ENCODE measurements around the gene GPHN. TPM values are rescaled to one million over a fixed set of nuclear protein-coding genes. Genes with fewer than 3 reads are reported as not detected.

GPHN gene
- polyA plus RNA-seq, 1 of the 3 experiments (the other 2 are of a cell fraction), result 6.9 TPM

DNA sequence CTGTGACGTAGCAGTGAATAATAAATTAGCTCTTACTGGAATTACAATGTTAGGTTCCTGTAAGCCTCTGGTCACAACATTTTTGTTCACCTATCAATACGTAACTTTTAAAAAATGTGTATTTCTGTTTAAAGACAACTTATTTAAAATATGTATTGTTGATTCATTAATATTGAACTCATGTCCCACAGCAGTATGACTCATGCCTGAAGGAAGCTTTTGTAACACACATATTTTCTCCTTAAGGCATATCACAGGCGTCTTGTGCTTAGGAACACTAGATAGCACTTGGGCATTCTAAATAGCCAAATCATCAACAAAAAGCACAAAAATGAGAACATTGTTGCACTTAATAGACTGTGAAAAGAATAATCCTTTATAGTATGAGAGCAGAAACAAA, 92.5 kb downstream of the GPHN start:
- Histone ChIP-seq H2AFZ (ENCODE audit: low read depth) (no peak overlapping the region), H3K4me3 (ENCODE audit: low read depth in 2 of 2, low read length in 1 of 2) (no peak overlapping the region), H3K27ac (ENCODE audit: low read depth in 2 of 2, low read length in 1 of 2) (no peak overlapping the region), H3K9me3 (no peaks in the 10 kb centered on the region), H4K20me1 (ENCODE audit: insufficient read depth) (no peaks in the 10 kb centered on the region), H3K36me3 (replicated peaks in 1 of 2; ENCODE audit: control insufficient read depth in 1 of 2, insufficient read depth in 2 of 2, low read length in 1 of 2) (no peaks in the 10 kb centered on the region), H3K4me1 (ENCODE audit: control insufficient read depth in 1 of 2, insufficient read depth in 2 of 2, low read depth in 1 of 2, low read length in 1 of 2) (no peaks in the 10 kb centered on the region; a peak in 1 of 4 replicates), H3K9me2 (no peaks in the 10 kb centered on the region), H3F3A (replicated peaks; ENCODE audit: insufficient read depth) (no peaks in the 10 kb centered on the region), H3K27me3 (ENCODE audit: insufficient read depth) (no peaks in the 10 kb centered on the region), H3K9ac (no peak overlapping the region), H3K79me2 (ENCODE audit: insufficient read depth) (no peaks in the 10 kb centered on the region), H3K4me2 (no peak overlapping the region)
- no peak for DNase-seq
- TF ChIP-seq TEAD4 (IDR thresholded peaks at IDR 0.05; ENCODE audit: borderline replicate concordance, insufficient read depth) (no peak), FOSL2 (IDR thresholded peaks at IDR 0.05; ENCODE audit: borderline replicate concordance, low read depth) (peak; percentile 19; the same call in 1 of the 2 replicates), EZH2phosphoT487 (IDR thresholded peaks at IDR 0.05; ENCODE audit: borderline replicate concordance, low read depth) (no peak)
- ChIA-PET POLR2A (no interaction called here), CTCF (interaction anchor here (0.6 to 1.1 kb wide), 3 partner anchors 9 to 47 kb away, joined by 3 to 4 read pairs (median 3); no protein-coding TSS in a partner anchor)
- 81% methylated on average over 3 of the region's 3 CpGs for WGBS (ENCODE audit: low lambda C conversion rate)

DNA sequence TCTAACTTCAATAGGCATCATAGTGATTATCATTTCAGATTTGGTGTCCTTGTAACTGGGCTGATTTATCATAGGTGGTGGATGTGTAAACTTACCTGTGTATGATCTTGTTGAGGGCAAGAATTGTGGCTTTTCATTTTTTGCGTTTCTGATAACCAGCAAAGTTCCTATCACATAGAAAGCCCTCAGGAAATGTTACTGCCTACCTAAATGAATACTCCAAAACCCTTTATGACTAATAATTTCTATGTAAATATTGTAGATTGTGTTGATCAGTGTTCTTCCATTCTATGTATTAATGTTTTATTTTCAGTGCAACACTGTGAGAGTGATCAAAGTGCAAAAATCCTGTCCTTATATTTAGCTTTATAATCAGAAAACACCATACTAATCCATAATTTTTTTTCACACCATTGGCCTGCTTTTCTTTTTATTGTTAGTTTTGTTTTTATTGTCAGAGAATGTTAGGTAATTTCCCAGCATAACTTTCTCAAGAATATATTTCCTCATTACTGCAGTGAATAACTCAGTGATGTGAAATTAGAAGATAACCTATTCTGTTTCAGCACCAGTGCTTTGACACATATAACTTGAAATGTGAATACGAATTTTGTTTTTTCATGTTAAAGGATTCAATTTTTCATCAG, 94.1 kb downstream of the GPHN start:
- Histone ChIP-seq H3K79me2 (ENCODE audit: insufficient read depth) (no peaks in the 10 kb centered on the region), H3K9ac (no peak overlapping the region), H3K4me2 (no peak overlapping the region), H3F3A (replicated peaks; ENCODE audit: insufficient read depth) (no peaks in the 10 kb centered on the region), H3K9me2 (no peaks in the 10 kb centered on the region), H2AFZ (ENCODE audit: low read depth) (no peak overlapping the region), H4K20me1 (ENCODE audit: insufficient read depth) (no peaks in the 10 kb centered on the region), H3K9me3 (no peaks in the 10 kb centered on the region), H3K36me3 (replicated peaks in 1 of 2; ENCODE audit: control insufficient read depth in 1 of 2, insufficient read depth in 2 of 2, low read length in 1 of 2) (no peaks in the 10 kb centered on the region), H3K27me3 (ENCODE audit: insufficient read depth) (no peaks in the 10 kb centered on the region), H3K4me3 (ENCODE audit: low read depth in 2 of 2, low read length in 1 of 2) (no peak overlapping the region), H3K4me1 (ENCODE audit: control insufficient read depth in 1 of 2, insufficient read depth in 2 of 2, low read depth in 1 of 2, low read length in 1 of 2) (no peaks in the 10 kb centered on the region; a peak in 1 of 4 replicates), H3K27ac (ENCODE audit: low read depth in 2 of 2, low read length in 1 of 2) (no peak overlapping the region)
- TF ChIP-seq SIN3A (IDR thresholded peaks at IDR 0.05; ENCODE audit: borderline replicate concordance, low read depth, low read length) (no peak), YY1 (IDR thresholded peaks at IDR 0.05; ENCODE audit: low read depth) (no peak), SMC3 (IDR thresholded peaks at IDR 0.05; ENCODE audit: low read depth, low read length) (no peak), EZH2phosphoT487 (IDR thresholded peaks at IDR 0.05; ENCODE audit: borderline replicate concordance, low read depth) (no peak), NRF1 (IDR thresholded peaks at IDR 0.05; ENCODE audit: low read depth, low read length) (no peak), RFX5 (IDR thresholded peaks at IDR 0.05; ENCODE audit: low read length) (no peak), TEAD4 (IDR thresholded peaks at IDR 0.05; ENCODE audit: borderline replicate concordance, insufficient read depth) (no peak), TAF1 (IDR thresholded peaks at IDR 0.05; ENCODE audit: borderline replicate concordance, low read depth, low read length) (no peak), NFIC (IDR thresholded peaks at IDR 0.05; ENCODE audit: borderline replicate concordance) (no peak), EP300 (IDR thresholded peaks at IDR 0.05; ENCODE audit: borderline replicate concordance in 1 of 2, low read depth in 1 of 2, low read length in 1 of 2) (no peak), JUND (IDR thresholded peaks at IDR 0.05) (no peak), CHD2 (IDR thresholded peaks at IDR 0.05; ENCODE audit: low read length, partially characterized antibody) (no peak)
- TF ChIP-seq, protein P1, sequence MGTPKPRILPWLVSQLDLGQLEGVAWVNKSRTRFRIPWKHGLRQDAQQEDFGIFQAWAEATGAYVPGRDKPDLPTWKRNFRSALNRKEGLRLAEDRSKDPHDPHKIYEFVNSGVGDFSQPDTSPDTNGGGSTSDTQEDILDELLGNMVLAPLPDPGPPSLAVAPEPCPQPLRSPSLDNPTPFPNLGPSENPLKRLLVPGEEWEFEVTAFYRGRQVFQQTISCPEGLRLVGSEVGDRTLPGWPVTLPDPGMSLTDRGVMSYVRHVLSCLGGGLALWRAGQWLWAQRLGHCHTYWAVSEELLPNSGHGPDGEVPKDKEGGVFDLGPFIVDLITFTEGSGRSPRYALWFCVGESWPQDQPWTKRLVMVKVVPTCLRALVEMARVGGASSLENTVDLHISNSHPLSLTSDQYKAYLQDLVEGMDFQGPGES (IDR thresholded peaks at IDR 0.05; ENCODE audit: low read depth, low read length), result no peak
- TF ChIP-seq, protein P2, sequence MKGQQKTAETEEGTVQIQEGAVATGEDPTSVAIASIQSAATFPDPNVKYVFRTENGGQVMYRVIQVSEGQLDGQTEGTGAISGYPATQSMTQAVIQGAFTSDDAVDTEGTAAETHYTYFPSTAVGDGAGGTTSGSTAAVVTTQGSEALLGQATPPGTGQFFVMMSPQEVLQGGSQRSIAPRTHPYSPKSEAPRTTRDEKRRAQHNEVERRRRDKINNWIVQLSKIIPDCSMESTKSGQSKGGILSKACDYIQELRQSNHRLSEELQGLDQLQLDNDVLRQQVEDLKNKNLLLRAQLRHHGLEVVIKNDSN (IDR thresholded peaks at IDR 0.05; ENCODE audit: borderline replicate concordance, low read depth), result no peak
- TF ChIP-seq, protein P3, sequence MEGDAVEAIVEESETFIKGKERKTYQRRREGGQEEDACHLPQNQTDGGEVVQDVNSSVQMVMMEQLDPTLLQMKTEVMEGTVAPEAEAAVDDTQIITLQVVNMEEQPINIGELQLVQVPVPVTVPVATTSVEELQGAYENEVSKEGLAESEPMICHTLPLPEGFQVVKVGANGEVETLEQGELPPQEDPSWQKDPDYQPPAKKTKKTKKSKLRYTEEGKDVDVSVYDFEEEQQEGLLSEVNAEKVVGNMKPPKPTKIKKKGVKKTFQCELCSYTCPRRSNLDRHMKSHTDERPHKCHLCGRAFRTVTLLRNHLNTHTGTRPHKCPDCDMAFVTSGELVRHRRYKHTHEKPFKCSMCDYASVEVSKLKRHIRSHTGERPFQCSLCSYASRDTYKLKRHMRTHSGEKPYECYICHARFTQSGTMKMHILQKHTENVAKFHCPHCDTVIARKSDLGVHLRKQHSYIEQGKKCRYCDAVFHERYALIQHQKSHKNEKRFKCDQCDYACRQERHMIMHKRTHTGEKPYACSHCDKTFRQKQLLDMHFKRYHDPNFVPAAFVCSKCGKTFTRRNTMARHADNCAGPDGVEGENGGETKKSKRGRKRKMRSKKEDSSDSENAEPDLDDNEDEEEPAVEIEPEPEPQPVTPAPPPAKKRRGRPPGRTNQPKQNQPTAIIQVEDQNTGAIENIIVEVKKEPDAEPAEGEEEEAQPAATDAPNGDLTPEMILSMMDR (IDR thresholded peaks at IDR 0.05), result no peak
- TF ChIP-seq, protein P4, sequence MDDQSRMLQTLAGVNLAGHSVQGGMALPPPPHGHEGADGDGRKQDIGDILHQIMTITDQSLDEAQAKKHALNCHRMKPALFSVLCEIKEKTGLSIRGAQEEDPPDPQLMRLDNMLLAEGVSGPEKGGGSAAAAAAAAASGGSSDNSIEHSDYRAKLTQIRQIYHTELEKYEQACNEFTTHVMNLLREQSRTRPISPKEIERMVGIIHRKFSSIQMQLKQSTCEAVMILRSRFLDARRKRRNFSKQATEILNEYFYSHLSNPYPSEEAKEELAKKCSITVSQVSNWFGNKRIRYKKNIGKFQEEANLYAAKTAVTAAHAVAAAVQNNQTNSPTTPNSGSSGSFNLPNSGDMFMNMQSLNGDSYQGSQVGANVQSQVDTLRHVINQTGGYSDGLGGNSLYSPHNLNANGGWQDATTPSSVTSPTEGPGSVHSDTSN (IDR thresholded peaks at IDR 0.05), result no peak
- WGBS (ENCODE audit: low lambda C conversion rate), result 82% methylated on average over 2 of the region's 2 CpGs
- DNase-seq, result no peak
- ChIA-PET POLR2A (no interaction called here), CTCF (no interaction called here)

All from SK-N-SH (cell line).